A549 (cell line): ENCODE results near the gene ZNF467. TPM values are rescaled to one million over a fixed set of nuclear protein-coding genes. Genes with fewer than 3 reads are reported as not detected.

Source experiments
- ATAC-seq, 2 experiments: fragments of 200-7000 bp in 1 of 2; fragments of >200 bp in 1 of 2; cut with Nextera tagmentation in 1 of 2; cut with Tn5 transposase in 1 of 2; 3 replicates each; pipeline versions ENCODE4 v1.8.0 to v1.9.1; 2018 to 2020; ENCODE audit warnings: mild to moderate bottlenecking in 1 of 2, moderate library complexity in 1 of 2
- CTCF ChIA-PET: fragments of 300-600 bp; sonication (Branson Sonifier 250); formaldehyde crosslinking; extraction: SDS; loops from one replicate; lab custom pipeline; 2021; ENCODE audit warnings: antibody characterized with exemption, inconsistent platforms; lab: Yijun Ruan, JAX
- POLR2A ChIA-PET: fragments of 350-600 bp; formaldehyde crosslinking; extraction: SDS; loops from one replicate; lab custom pipeline; 2021; ENCODE audit warnings: antibody characterized with exemption, inconsistent platforms; lab: Yijun Ruan, JAX
- DNase-seq, 2 experiments: peaks; one replicate each; pipeline versions ENCODE4 v3.0.0 to v3.0.0-alpha.2; 2011 to 2016; ENCODE audit warnings: low read depth in 1 of 2, low spot score in 1 of 2
- FAIRE-seq: peaks from 2 replicates; lab custom pipeline; 2011; peaks lifted over from hg19 to GRCh38; lab: Jason Lieb, UNC
- H3K27ac ChIP-seq, 2 experiments: fragments of >200 bp; sonication (Bioruptor Twin); formaldehyde crosslinking; 3 replicates each; pipeline ENCODE4 v1.5.1; 2016 to 2017
- H3K4me1 ChIP-seq: fragments of >200 bp; sonication (Bioruptor Twin); formaldehyde crosslinking; 3 replicates; pipeline ENCODE4 v1.6.1; 2016
- H3K4me2 ChIP-seq: fragments of >200 bp; sonication (Bioruptor Twin); formaldehyde crosslinking; 3 replicates; pipeline ENCODE4 v1.6.1; 2016
- H3K4me3 ChIP-seq: fragments of >200 bp; sonication (Bioruptor Twin); formaldehyde crosslinking; 3 replicates; pipeline ENCODE4 v1.5.1; 2016
- H3K9me3 ChIP-seq: fragments of >200 bp; sonication (Bioruptor Twin); formaldehyde crosslinking; 3 replicates; pipeline ENCODE4 v1.6.1; 2016
- ATOH8 ChIP-seq: fragments of 250-450 bp; sonication (Bioruptor Pico); IDR thresholded peaks from 2 replicates; pipeline ENCODE4 v1.5.0; 2020; ENCODE audit warnings: low read depth, mild to moderate bottlenecking, moderate library complexity
- CBX2 ChIP-seq: fragments of 200-600 bp; sonication (generic); IDR thresholded peaks from 2 replicates; pipeline ENCODE4 v1.6.1; 2016; ENCODE audit warnings: low read depth, mild to moderate bottlenecking, borderline replicate concordance
- CHD4 ChIP-seq: fragments of 200-600 bp; sonication (generic); IDR thresholded peaks from 2 replicates; pipeline ENCODE4 v1.6.1; 2016; ENCODE audit warnings: antibody characterized with exemption, mild to moderate bottlenecking, borderline replicate concordance
- EP300 ChIP-seq, 2 experiments: fragments of >200 bp; sonication (Bioruptor Twin); formaldehyde crosslinking; IDR thresholded peaks; 2 replicates in 1 of 2; 3 replicates in 1 of 2; pipeline ENCODE4 v1.6.1; 2016 to 2017
- FOSL2 ChIP-seq, 2 experiments: fragments of 450-650 bp in 1 of 2; fragments of >200 bp in 1 of 2; sonication (Bioruptor Twin) in 1 of 2; formaldehyde crosslinking; IDR thresholded peaks; 2 replicates each; pipeline versions ENCODE4 v1.5.0 to v1.6.1; 2016 to 2020; ENCODE audit warnings: mild to moderate bottlenecking in 1 of 2, moderate library complexity in 1 of 2
- GATA3 ChIP-seq: IDR thresholded peaks from 2 replicates; pipeline ENCODE4 v1.6.1; 2012; ENCODE audit warnings: borderline replicate concordance
- HEYL ChIP-seq: fragments of 250-450 bp; sonication (Bioruptor Pico); IDR thresholded peaks from 2 replicates; pipeline ENCODE4 v1.8.0; 2021; ENCODE audit warnings: mild to moderate bottlenecking, moderate library complexity
- HOXB5 ChIP-seq: fragments of 250-450 bp; sonication (Bioruptor Pico); IDR thresholded peaks from 2 replicates; pipeline ENCODE4 v1.5.0; 2020; ENCODE audit warnings: mild to moderate bottlenecking, moderate library complexity
- JUN ChIP-seq, 2 experiments: fragments of >200 bp; sonication (Bioruptor Twin); formaldehyde crosslinking; IDR thresholded peaks; 2 replicates in 1 of 2; 3 replicates in 1 of 2; pipeline ENCODE4 v1.6.1; 2016 to 2017
- MAFK ChIP-seq: fragments of 450-650 bp; IDR thresholded peaks from 2 replicates; pipeline ENCODE4 v1.6.1; 2014; ENCODE audit not compliant: partially characterized antibody
- MAZ ChIP-seq: fragments of 150-350 bp; IDR thresholded peaks from 2 replicates; pipeline ENCODE4 v1.6.1; 2014; ENCODE audit warnings: antibody characterized with exemption, low read depth, low read length, borderline replicate concordance
- MYC ChIP-seq: IDR thresholded peaks from 2 replicates; pipeline ENCODE4 v1.6.1; 2012; ENCODE audit warnings: mild to moderate bottlenecking, inconsistent platforms, low read length, improper control_type of control experiment, borderline replicate concordance
- NFE2L2 ChIP-seq: fragments of 150-350 bp; conservative IDR thresholded peaks from 2 replicates; pipeline ENCODE4 v1.6.1; 2014; ENCODE audit warnings: low read length
- NR3C1 ChIP-seq: fragments of >200 bp; sonication (Bioruptor Twin); formaldehyde crosslinking; IDR thresholded peaks from 3 replicates; pipeline ENCODE4 v1.6.1; 2017
- POLR2A ChIP-seq: IDR thresholded peaks from 2 replicates; pipeline ENCODE4 v1.6.1; 2012; ENCODE audit warnings: mild to moderate bottlenecking, low read length
- REST ChIP-seq: fragments of 200-600 bp; sonication (generic); IDR thresholded peaks from 2 replicates; pipeline ENCODE4 v1.6.1; 2016; ENCODE audit warnings: antibody characterized with exemption, mild to moderate bottlenecking, moderate library complexity
- SMC3 ChIP-seq: fragments of >200 bp; sonication (Bioruptor Twin); formaldehyde crosslinking; IDR thresholded peaks from 3 replicates; pipeline ENCODE4 v1.6.1; 2018; ENCODE audit warnings: inconsistent platforms
- SREBF2 ChIP-seq: fragments of 450-650 bp; IDR thresholded peaks from 2 replicates; pipeline ENCODE4 v1.6.1; 2014; ENCODE audit warnings: mild to moderate bottlenecking, moderate library complexity
- TP53 ChIP-seq: fragments of 250-450 bp; sonication (Bioruptor Pico); IDR thresholded peaks from 2 replicates; pipeline ENCODE4 v1.5.0; 2021; ENCODE audit warnings: mild to moderate bottlenecking, moderate library complexity
- ZNF302 ChIP-seq: fragments of 250-450 bp; sonication (Bioruptor Pico); IDR thresholded peaks from 2 replicates; pipeline ENCODE4 v1.9.0; 2021; ENCODE audit warnings: inconsistent platforms, mild to moderate bottlenecking, moderate library complexity
- ZSCAN20 ChIP-seq: fragments of 250-450 bp; sonication (Bioruptor Pico); IDR thresholded peaks from 2 replicates; pipeline ENCODE4 v1.8.0; 2022; ENCODE audit warnings: mild to moderate bottlenecking, moderate library complexity
- WGBS: methylation state at CpG from one replicate; pipeline ENCODE4 v1.1.6; 2017; ENCODE audit errors: missing lambda C conversion rate; 5-methylcytosine and 5-hydroxymethylcytosine counted together
- polyA plus RNA-seq, 4 experiments: library from polyadenylated mRNA; depleted of rRNA in 3 of 4; stranded (reverse); fragments of >200 nt; fragmentation: RNase III in 1 of 4; extraction: RNeasy Plus Mini Kit Qiagen cat#74134 plus additional on column Dnase treatment in 1 of 4; gene quantifications; 2 replicates in 3 of 4; 3 replicates in 1 of 4; pipeline ENCODE4 v1.2.3, GENCODE V29; 2011 to 2017
- TF ChIP-seq, protein P1 (sequence below): IDR thresholded peaks from 2 replicates; pipeline ENCODE4 v1.6.1; 2012
- TF ChIP-seq, protein P2 (sequence below): fragments of >200 bp; sonication (Bioruptor Twin); formaldehyde crosslinking; IDR thresholded peaks from 3 replicates; pipeline ENCODE4 v1.5.1; 2016

ZNF467 gene
- polyA plus RNA-seq, 2 of the 4 experiments (the other 2 are of a cell fraction), result 3.1 to 3.3 TPM

DNA sequence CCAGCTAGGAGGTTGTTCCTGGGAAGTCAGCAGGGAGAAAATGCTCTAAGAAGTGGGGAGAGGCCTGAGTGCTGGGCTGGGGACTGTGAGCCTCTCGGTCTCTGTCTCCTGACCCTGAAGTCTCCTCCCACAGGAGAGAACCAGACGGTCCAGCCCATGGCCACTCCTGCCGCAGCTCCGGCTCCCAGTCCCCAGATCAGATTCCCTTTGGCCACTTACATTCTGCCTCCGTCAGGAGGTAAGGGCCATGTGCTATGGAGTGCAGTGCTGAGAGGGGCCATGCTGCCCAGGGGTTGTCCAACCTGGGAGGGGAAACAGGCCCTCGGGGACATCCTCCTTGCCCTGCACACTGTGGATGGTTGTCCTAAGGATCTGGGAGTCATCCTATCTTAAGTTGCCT is 21.3 kb upstream of the ZNF467 start:
- FAIRE-seq, result no peak
- ChIA-PET POLR2A (no interaction called here), CTCF (interaction anchor here (0.6 to 1.9 kb wide), 3 partner anchors 12 to 552 kb away, joined by 3 to 8 read pairs (median 4); no protein-coding TSS in a partner anchor)

GRCh38 chr7:149793261-149793660 is 19.9 kb upstream of the ZNF467 start:
- no peak overlapping the region for H3K4me2 ChIP-seq
- H3K4me3 ChIP-seq, result no peak overlapping the region
- ATAC-seq (no peak), FAIRE-seq (no peak), DNase-seq (no peak)
- ChIA-PET CTCF (interaction anchor here (0.6 to 2.7 kb wide), 2 partner anchors 13 to 1716 kb away, joined by 8 to 12 read pairs; no protein-coding TSS in a partner anchor), POLR2A (no interaction called here)
- H3K9me3 ChIP-seq, result no peaks in the 10 kb centered on the region
- no peak overlapping the region for H3K27ac ChIP-seq
- TF ChIP-seq CBX2, result no peak
- TF ChIP-seq, protein P1, sequence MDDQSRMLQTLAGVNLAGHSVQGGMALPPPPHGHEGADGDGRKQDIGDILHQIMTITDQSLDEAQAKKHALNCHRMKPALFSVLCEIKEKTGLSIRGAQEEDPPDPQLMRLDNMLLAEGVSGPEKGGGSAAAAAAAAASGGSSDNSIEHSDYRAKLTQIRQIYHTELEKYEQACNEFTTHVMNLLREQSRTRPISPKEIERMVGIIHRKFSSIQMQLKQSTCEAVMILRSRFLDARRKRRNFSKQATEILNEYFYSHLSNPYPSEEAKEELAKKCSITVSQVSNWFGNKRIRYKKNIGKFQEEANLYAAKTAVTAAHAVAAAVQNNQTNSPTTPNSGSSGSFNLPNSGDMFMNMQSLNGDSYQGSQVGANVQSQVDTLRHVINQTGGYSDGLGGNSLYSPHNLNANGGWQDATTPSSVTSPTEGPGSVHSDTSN, result no peak
- TF ChIP-seq SMC3, result no peak
- no peak for TF ChIP-seq TP53
- WGBS, result 58% methylated on average over 7 of the region's 10 CpGs
- H3K4me1 ChIP-seq, result no peaks in the 10 kb centered on the region

More for the DNA sequence above, 21.3 kb upstream of the ZNF467 start:
- peak in 1 of 2 experiments; percentile 10; a peak in 2 of 6 replicates for ATAC-seq
- Histone ChIP-seq H3K4me1 (no peaks in the 10 kb centered on the region), H3K4me2 (no peak overlapping the region), H3K9me3 (no peaks in the 10 kb centered on the region), H3K4me3 (no peak overlapping the region), H3K27ac (no peak overlapping the region)
- 62% methylated on average over 5 of the region's 6 CpGs for WGBS
- TF ChIP-seq REST, result no peak
- TF ChIP-seq HEYL, result no peak
- no peak for TF ChIP-seq HOXB5 (CRISPR knock-in tag)
- no peak for TF ChIP-seq MAZ
- TF ChIP-seq ATOH8, result no peak
- TF ChIP-seq ZSCAN20, result no peak
- TF ChIP-seq NFE2L2, result no peak
- TF ChIP-seq NR3C1, result no peak
- TF ChIP-seq, protein P2, sequence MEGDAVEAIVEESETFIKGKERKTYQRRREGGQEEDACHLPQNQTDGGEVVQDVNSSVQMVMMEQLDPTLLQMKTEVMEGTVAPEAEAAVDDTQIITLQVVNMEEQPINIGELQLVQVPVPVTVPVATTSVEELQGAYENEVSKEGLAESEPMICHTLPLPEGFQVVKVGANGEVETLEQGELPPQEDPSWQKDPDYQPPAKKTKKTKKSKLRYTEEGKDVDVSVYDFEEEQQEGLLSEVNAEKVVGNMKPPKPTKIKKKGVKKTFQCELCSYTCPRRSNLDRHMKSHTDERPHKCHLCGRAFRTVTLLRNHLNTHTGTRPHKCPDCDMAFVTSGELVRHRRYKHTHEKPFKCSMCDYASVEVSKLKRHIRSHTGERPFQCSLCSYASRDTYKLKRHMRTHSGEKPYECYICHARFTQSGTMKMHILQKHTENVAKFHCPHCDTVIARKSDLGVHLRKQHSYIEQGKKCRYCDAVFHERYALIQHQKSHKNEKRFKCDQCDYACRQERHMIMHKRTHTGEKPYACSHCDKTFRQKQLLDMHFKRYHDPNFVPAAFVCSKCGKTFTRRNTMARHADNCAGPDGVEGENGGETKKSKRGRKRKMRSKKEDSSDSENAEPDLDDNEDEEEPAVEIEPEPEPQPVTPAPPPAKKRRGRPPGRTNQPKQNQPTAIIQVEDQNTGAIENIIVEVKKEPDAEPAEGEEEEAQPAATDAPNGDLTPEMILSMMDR, result no peak
- TF ChIP-seq FOSL2 (IDR thresholded peaks at IDR 0.05), result no peak
- TF ChIP-seq FOSL2 (CRISPR knock-in tag; IDR thresholded peaks at IDR 0.05), result no peak
- TF ChIP-seq CHD4, result no peak
- TF ChIP-seq JUN (IDR thresholded peaks at IDR 0.05), result no peak
- no peak for TF ChIP-seq ZNF302 (CRISPR knock-in tag)
- no peak for TF ChIP-seq POLR2A
- TF ChIP-seq MYC, result no peak
- TF ChIP-seq GATA3, result no peak
- TF ChIP-seq EP300 (IDR thresholded peaks at IDR 0.05), result no peak
- TF ChIP-seq MAFK, result no peak
- TF ChIP-seq SREBF2, result no peak
- no peak for DNase-seq
